Activated naive CD8-positive, alpha-beta T cell treated with anti-CD3 and anti-CD28 coated beads, Interleukin-2, amount 50 U/mL, for 16 hours (primary cell): ENCODE measurements around the gene AMER2.
"Not testable (repeated sequence)": the region's sequence is repeated elsewhere in the genome, so short reads cannot be mapped to it uniquely, and the experiment has no call there.

Experiments
- DNase-seq: peaks from one replicate; pipeline ENCODE4 v3.0.0-alpha.2; 2020; ENCODE audit warnings: low read depth, low spot score

Gene AMER2

GRCh38 chr13:25180775-25181537 lies 8.9 kb upstream of the AMER2 start:
- DNase-seq, result no peak

- no peak for DNase-seq
Measured at GRCh38 chr13:25179832-25180774, 8.0 kb upstream of the AMER2 start.

- no peak for DNase-seq
Measured at GRCh38 chr13:25179011-25179410, 6.9 kb upstream of the AMER2 start.

- DNase-seq, result no peak
Measured at GRCh38 chr13:25178070-25178469, 6.0 kb upstream of the AMER2 start.

GRCh38 chr13:25177636-25178035 lies 5.5 kb upstream of the AMER2 start:
- DNase-seq, result no peak

- no peak for DNase-seq
Measured at GRCh38 chr13:25177012-25177411, 4.9 kb upstream of the AMER2 start.

- DNase-seq, result no peak
Measured at GRCh38 chr13:25175431-25175830, 3.3 kb upstream of the AMER2 start.

GRCh38 chr13:25175026-25175425 lies 2.9 kb upstream of the AMER2 start:
- DNase-seq, result no peak

- no peak for DNase-seq
Measured at GRCh38 chr13:25174304-25174703, 2.2 kb upstream of the AMER2 start.

- no peak for DNase-seq
Measured at GRCh38 chr13:25172303-25172630, 179 bp upstream of the AMER2 start.

- DNase-seq, result no peak
Measured at GRCh38 chr13:25171170-25171516, 945 bp downstream of the AMER2 start.

GRCh38 chr13:25170554-25171111 lies 1.5 kb downstream of the AMER2 start:
- DNase-seq, result no peak

- no peak for DNase-seq
Measured at GRCh38 chr13:25169951-25170553, 2.0 kb downstream of the AMER2 start.

GRCh38 chr13:25169356-25169755 lies 2.7 kb downstream of the AMER2 start:
- no peak for DNase-seq

GRCh38 chr13:25168790-25169189 lies 3.3 kb downstream of the AMER2 start:
- DNase-seq, result no peak

GRCh38 chr13:25167382-25168174 lies 4.5 kb downstream of the AMER2 start:
- DNase-seq, result no peak

GRCh38 chr13:25166306-25166705 lies 5.8 kb downstream of the AMER2 start:
- no peak for DNase-seq

GRCh38 chr13:25165663-25166062 lies 6.4 kb downstream of the AMER2 start:
- no peak for DNase-seq

GRCh38 chr13:25165163-25165562 lies 6.9 kb downstream of the AMER2 start:
- not testable (repeated sequence) for DNase-seq

GRCh38 chr13:25157681-25158080 lies 14.4 kb downstream of the AMER2 start:
- no peak for DNase-seq

- DNase-seq, result no peak
Measured at GRCh38 chr13:25153736-25154135, 18.4 kb downstream of the AMER2 start.
